Left ventricle myocardium inferior (tissue), 1 donor: ENCODE data around the gene NR1I3. TPM values are rescaled to one million over a fixed set of nuclear protein-coding genes. Genes with fewer than 3 reads are reported as not detected.

Source experiments
- DNase-seq: peaks from one replicate; pipeline ENCODE4 v3.0.0-alpha.2; 2020
- H3K27ac ChIP-seq: fragments of 200-600 bp; replicated peaks from 2 replicates; pipeline ENCODE4 v1.8.0; 2021
- H3K27me3 ChIP-seq: fragments of 200-600 bp; 2 replicates; pipeline ENCODE4 v1.8.0; 2021; ENCODE audit warnings: low read depth
- H3K36me3 ChIP-seq: fragments of 200-600 bp; 2 replicates; pipeline ENCODE4 v1.8.0; 2021
- H3K4me1 ChIP-seq: fragments of 200-600 bp; 2 replicates; pipeline ENCODE4 v1.8.0; 2021
- H3K4me3 ChIP-seq: fragments of 200-600 bp; 2 replicates; pipeline ENCODE4 v1.8.0; 2021; ENCODE audit warnings: mild to moderate bottlenecking, moderate library complexity
- H3K9me3 ChIP-seq: fragments of 200-600 bp; replicated peaks from 2 replicates; pipeline ENCODE4 v1.8.0; 2021
- CTCF ChIP-seq: fragments of 200-600 bp; IDR thresholded peaks from 2 replicates; pipeline ENCODE4 v1.8.0; 2021; ENCODE audit warnings: antibody characterized with exemption, mild to moderate bottlenecking, borderline replicate concordance
- intact Hi-C: fragments of 100-400 bp; cut with micrococcal nuclease; formaldehyde crosslinking; loops from one replicate; pipeline ENCODE4 v1.11.0; 2022
- total RNA-seq: library from RNA; stranded (reverse); fragmentation: NEBNext Ultra II Directional; extraction: Animal tissue kit (Norgen Biotek cat#: 25700); gene quantifications from one replicate; pipeline ENCODE4 v1.2.1, GENCODE V29; 2021
- donor health status: DM: no; HTN: yes; CAD: no; lungs with severe emphysema.

Gene NR1I3
- total RNA-seq, 1 donor from 2014 or later: not detected

- Histone ChIP-seq H3K4me1 (peaks cover 24% of the 10 kb centered on the region), H3K36me3 (peaks cover 57% of the 10 kb centered on the region), H3K27me3 (no peaks in the 10 kb centered on the region), H3K27ac (peak overlapping the region; percentile 41), H3K9me3 (no peaks in the 10 kb centered on the region), H3K4me3 (no peak overlapping the region)
- intact Hi-C loops: no loop called here
- DNase-seq: no peak
- no peak for TF ChIP-seq CTCF
These were observed 23.6 kb downstream of the NR1I3 start for GRCh38 chr1:161214369-161214768.

GRCh38 chr1:161209790-161210409 is 28.1 kb downstream of the NR1I3 start:
- TF ChIP-seq CTCF: peak; percentile 93
- H3K4me1 ChIP-seq: peaks cover 58% of the 10 kb centered on the region
- no peaks in the 10 kb centered on the region for H3K9me3 ChIP-seq
- no peaks in the 10 kb centered on the region for H3K27me3 ChIP-seq
- H3K27ac ChIP-seq: peak overlapping the region; percentile 90
- intact Hi-C loops: no loop called here
- H3K36me3 ChIP-seq: peaks cover 97% of the 10 kb centered on the region
- no peak overlapping the region for H3K4me3 ChIP-seq
- DNase-seq: peak; percentile 66

- intact Hi-C loops: no loop called here
- no peaks in the 10 kb centered on the region for H3K9me3 ChIP-seq
- peaks cover 85% of the 10 kb centered on the region for H3K4me1 ChIP-seq
- peak overlapping the region; percentile 42 for H3K4me3 ChIP-seq
- peak overlapping the region; percentile 90 for H3K27ac ChIP-seq
- peaks cover 86% of the 10 kb centered on the region for H3K36me3 ChIP-seq
- H3K27me3 ChIP-seq: no peaks in the 10 kb centered on the region
- peak; percentile 52 for DNase-seq
- TF ChIP-seq CTCF: no peak
These were observed 30.8 kb downstream of the NR1I3 start for GRCh38 chr1:161207173-161207572.

- Histone ChIP-seq H3K4me3 (peak overlapping the region; percentile 42), H3K9me3 (no peaks in the 10 kb centered on the region), H3K4me1 (peaks cover 88% of the 10 kb centered on the region), H3K36me3 (peaks cover 80% of the 10 kb centered on the region), H3K27me3 (no peaks in the 10 kb centered on the region), H3K27ac (peak overlapping the region; percentile 90)
- DNase-seq: no peak
- intact Hi-C loops: no loop called here
- no peak for TF ChIP-seq CTCF
These were observed 31.4 kb downstream of the NR1I3 start for GRCh38 chr1:161206411-161207140.

- intact Hi-C loops: no loop called here
These were observed 35.9 kb downstream of the NR1I3 start, which contains the start of gene NDUFS2 for GRCh38 chr1:161201836-161202712. TSS of gene NDUFS2 (plus strand) at chr1:161202367. CDS start at chr1:161202386, 19 bp downstream.

More at GRCh38 chr1:161201836-161202712, 35.9 kb downstream of the NR1I3 start, which contains the start of gene NDUFS2:
- Histone ChIP-seq H3K27me3 (no peaks in the 10 kb centered on the region), H3K27ac (peak within 1 kb of the TSS; percentile 99), H3K4me3 (peak within 1 kb of the TSS; percentile 86), H3K9me3 (no peaks in the 10 kb centered on the region), H3K4me1 (peaks cover 96% of the 10 kb centered on the region), H3K36me3 (peaks cover 37% of the 10 kb centered on the region)
- TF ChIP-seq CTCF: no peak
- DNase-seq: peak; percentile 98
